Fibroblast of villous mesenchyme (primary cell): ENCODE measurements around the gene SLC12A1. TPM values are rescaled to one million over a fixed set of nuclear protein-coding genes. Genes with fewer than 3 reads are reported as not detected.

ENCODE experiments used
- DNase-seq: peaks from one replicate; pipeline ENCODE4 v3.0.0-alpha.2; 2010; ENCODE audit warnings: low read depth
- H3K4me3 ChIP-seq: 2 replicates; pipeline ENCODE4 v1.5.1; 2011; ENCODE audit warnings: low read depth, mild to moderate bottlenecking, low read length
- small RNA-seq: library from RNA; depleted of rRNA; stranded (forward); fragments of <200 nt; gene quantifications from one replicate; pipeline ENCODE3, GENCODE V24; 2012
- total RNA-seq: library from RNA; depleted of rRNA; stranded (reverse); fragments of >200 nt; gene quantifications from 2 replicates; pipeline ENCODE4 v1.2.3, GENCODE V29; 2012
- TF ChIP-seq, protein P1 (sequence below): IDR thresholded peaks from 2 replicates; pipeline ENCODE4 v1.5.1; 2012; ENCODE audit warnings: low read depth, mild to moderate bottlenecking, low read length; ENCODE audit not compliant: insufficient read depth

Gene SLC12A1
- total RNA-seq, 1 donor: not detected

DNA sequence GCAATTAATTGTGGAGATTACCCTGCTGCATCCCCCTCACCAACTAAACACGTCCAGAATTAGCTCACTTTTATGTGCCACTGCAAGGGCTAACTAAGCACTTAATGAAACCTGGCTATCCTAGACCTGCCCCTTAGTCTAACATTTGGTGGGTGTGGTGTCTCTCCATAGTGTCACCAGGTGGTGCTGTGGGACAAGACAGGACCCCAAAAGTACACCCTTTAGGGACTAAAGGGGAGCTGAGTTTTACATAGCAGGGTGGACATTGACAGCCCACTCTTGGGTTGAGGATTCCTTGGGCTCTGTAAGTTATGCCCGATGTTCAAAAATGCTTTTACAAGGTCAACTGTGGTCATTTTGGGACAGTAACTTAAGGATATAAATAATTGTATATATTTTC lies 130.8 kb downstream of the SLC12A1 start:
- DNase-seq: no peak
- TF ChIP-seq, protein P1, sequence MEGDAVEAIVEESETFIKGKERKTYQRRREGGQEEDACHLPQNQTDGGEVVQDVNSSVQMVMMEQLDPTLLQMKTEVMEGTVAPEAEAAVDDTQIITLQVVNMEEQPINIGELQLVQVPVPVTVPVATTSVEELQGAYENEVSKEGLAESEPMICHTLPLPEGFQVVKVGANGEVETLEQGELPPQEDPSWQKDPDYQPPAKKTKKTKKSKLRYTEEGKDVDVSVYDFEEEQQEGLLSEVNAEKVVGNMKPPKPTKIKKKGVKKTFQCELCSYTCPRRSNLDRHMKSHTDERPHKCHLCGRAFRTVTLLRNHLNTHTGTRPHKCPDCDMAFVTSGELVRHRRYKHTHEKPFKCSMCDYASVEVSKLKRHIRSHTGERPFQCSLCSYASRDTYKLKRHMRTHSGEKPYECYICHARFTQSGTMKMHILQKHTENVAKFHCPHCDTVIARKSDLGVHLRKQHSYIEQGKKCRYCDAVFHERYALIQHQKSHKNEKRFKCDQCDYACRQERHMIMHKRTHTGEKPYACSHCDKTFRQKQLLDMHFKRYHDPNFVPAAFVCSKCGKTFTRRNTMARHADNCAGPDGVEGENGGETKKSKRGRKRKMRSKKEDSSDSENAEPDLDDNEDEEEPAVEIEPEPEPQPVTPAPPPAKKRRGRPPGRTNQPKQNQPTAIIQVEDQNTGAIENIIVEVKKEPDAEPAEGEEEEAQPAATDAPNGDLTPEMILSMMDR: peak; percentile 38
- no peak overlapping the region for H3K4me3 ChIP-seq

- DNase-seq: no peak
- no peak overlapping the region for H3K4me3 ChIP-seq
- TF ChIP-seq, protein P1: no peak
Observed at GRCh38 chr15:48337607-48338006, 131.5 kb downstream of the SLC12A1 start.

DNA sequence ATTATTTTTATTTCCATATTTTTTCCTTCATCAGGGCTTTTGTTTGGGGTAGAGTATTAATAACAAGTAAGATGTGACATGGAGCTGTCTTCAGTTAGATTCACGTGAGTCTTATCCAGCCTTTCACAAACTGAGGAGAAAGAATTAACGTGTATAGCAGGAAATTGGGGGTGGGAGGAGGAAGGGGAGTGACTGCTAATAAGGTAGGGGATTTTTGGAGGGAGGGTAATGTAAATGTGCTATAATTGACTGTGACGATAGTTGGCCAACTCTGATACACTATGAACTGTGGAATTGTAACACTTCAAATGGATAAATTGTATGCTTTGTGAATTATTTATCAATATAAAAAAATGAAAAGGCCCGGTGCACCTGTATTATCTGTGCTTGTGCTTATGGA lies 134.0 kb downstream of the SLC12A1 start:
- H3K4me3 ChIP-seq: no peak overlapping the region
- no peak for DNase-seq
- TF ChIP-seq, protein P1: no peak

- TF ChIP-seq, protein P1: no peak
- no peak for DNase-seq
Observed at GRCh38 chr15:48343865-48344264, 137.8 kb downstream of the SLC12A1 start.

GRCh38 chr15:48345516-48345915 lies 139.4 kb downstream of the SLC12A1 start:
- H3K4me3 ChIP-seq: no peak overlapping the region
- TF ChIP-seq, protein P1: no peak
- DNase-seq: no peak

More at GRCh38 chr15:48343865-48344264, 137.8 kb downstream of the SLC12A1 start:
- H3K4me3 ChIP-seq: no peak overlapping the region

DNA sequence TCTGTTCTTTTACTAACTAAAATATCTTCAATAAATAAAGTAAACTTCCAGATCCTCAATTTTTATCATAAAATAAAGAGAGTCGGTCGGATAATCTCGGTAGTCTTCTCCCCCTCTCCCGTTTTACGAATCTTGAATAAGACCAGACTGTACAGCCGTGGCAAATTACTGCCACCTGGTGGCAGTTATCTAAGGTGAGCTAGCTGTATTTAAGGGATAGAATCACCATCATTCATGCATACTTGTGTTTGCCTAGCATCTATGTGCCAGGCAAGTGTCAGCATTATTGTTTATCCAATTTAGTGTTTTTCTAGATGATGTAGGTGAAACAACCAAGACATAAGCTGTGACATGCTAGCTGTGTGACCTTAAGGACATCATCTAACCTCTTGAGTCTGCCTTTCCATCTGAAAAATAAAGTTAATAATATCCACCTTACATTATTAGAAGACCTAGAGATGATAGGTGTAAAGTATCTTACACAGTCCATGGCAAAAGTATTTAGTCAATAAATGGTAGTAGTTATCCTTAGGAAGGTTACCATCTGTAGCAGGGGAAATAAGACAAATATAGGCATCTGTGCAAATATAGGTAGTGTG lies 146.5 kb downstream of the SLC12A1 start:
- peak; percentile 73 for DNase-seq
- no peak overlapping the region for H3K4me3 ChIP-seq
- TF ChIP-seq, protein P1: peak; percentile 79

Small RNA genes lying within 50 kb of the gene (small RNA-seq; reads per million reads assigned to genes)
- gene RF00019: not detected

Other genes starting within 250 kb of the SLC12A1 start
- gene SLC24A5, start 85.3 kb upstream of the SLC12A1 start, total RNA-seq: not detected in 2 replicates
- 3.5 and 6.9 TPM in 2 replicates for gene MYEF2, start 28.0 kb upstream of the SLC12A1 start, total RNA-seq
- gene CTXN2, start 14.6 kb upstream of the SLC12A1 start, total RNA-seq: not detected in 2 replicates
- 45.3 and 53.8 TPM in 2 replicates for gene DUT, start 125.1 kb downstream of the SLC12A1 start, total RNA-seq